Activated T-helper 2 cell treated with anti-CD3 and anti-CD28 coated beads, Interferon-gamma antibody, Interleukin-2, Interleukin-4, amounts not matched to agents 10 μg/mL and 5 μg/mL and 100 μg/mL, durations not matched to agents 14 hours and 24 hours and 36 hours (primary cell): ENCODE data around the gene PINLYP. TPM values are rescaled to one million over a fixed set of nuclear protein-coding genes. Genes with fewer than 3 reads are reported as not detected.
"Not testable (repeated sequence)": the region's sequence is repeated elsewhere in the genome, so short reads cannot be mapped to it uniquely, and the experiment has no call there.

Experiments
- DNase-seq: peaks from one replicate; pipeline ENCODE4 v3.0.0; 2021; ENCODE audit warnings: low spot score
- H3K27ac Mint-ChIP-seq: one replicate; pipeline ENCODE4 v1.8.0; 2021; ENCODE audit warnings: mixed read lengths
- H3K27me3 Mint-ChIP-seq: one replicate; pipeline ENCODE4 v1.8.0; 2021; ENCODE audit warnings: low read depth, mixed read lengths
- H3K36me3 Mint-ChIP-seq: one replicate; pipeline ENCODE4 v1.8.0; 2021; ENCODE audit warnings: low read depth, mixed read lengths
- H3K4me1 Mint-ChIP-seq: one replicate; pipeline ENCODE4 v1.8.0; 2021; ENCODE audit warnings: low read depth, mixed read lengths
- H3K4me3 Mint-ChIP-seq: one replicate; pipeline ENCODE4 v1.8.0; 2021; ENCODE audit warnings: low read depth, mild to moderate bottlenecking, moderate library complexity, mixed read lengths
- H3K9me3 Mint-ChIP-seq: one replicate; pipeline ENCODE4 v1.8.0; 2021; ENCODE audit warnings: mixed read lengths
- intact Hi-C: fragments of 100-400 bp; cut with micrococcal nuclease; formaldehyde crosslinking; loops from one replicate; pipeline ENCODE4 v1.15.1; 2023
- total RNA-seq: library from RNA; stranded (reverse); gene quantifications from 2 replicates; pipeline ENCODE4 v1.2.3, GENCODE V29; 2022

PINLYP gene
- total RNA-seq, 1 donor from 2014 or later: 9.0 TPM

GRCh38 chr19:43574424-43575155, 1.0 kb upstream of the PINLYP start:
- H3K9me3 Mint-ChIP-seq: no peaks in the 10 kb centered on the region
- peak overlapping the region; percentile 97 for H3K4me3 Mint-ChIP-seq
- H3K4me1 Mint-ChIP-seq: peaks cover 23% of the 10 kb centered on the region
- peak overlapping the region; percentile 90 for H3K27ac Mint-ChIP-seq
- peaks cover 5% of the 10 kb centered on the region for H3K36me3 Mint-ChIP-seq
- no peaks in the 10 kb centered on the region for H3K27me3 Mint-ChIP-seq
- intact Hi-C loops: loop anchor here (1.0 to 5.0 kb wide), 3 partner anchors 22 to 112 kb away; partner anchors contain the start of genes IRGQ, ZNF428 and ZNF576
- no peak for DNase-seq

GRCh38 chr19:43575955-43576878, 616 bp downstream of the PINLYP start:
- peaks cover 25% of the 10 kb centered on the region for H3K4me1 Mint-ChIP-seq
- H3K27ac Mint-ChIP-seq: peak overlapping the region; percentile 53
- intact Hi-C loops: loop anchor here (1.0 to 5.0 kb wide), 3 partner anchors 20 to 114 kb away; partner anchors contain the start of genes IRGQ, ZNF428 and ZNF576
- H3K36me3 Mint-ChIP-seq: peaks cover 5% of the 10 kb centered on the region
- no peak for DNase-seq
- peak overlapping the region; percentile 59 for H3K4me3 Mint-ChIP-seq
- H3K27me3 Mint-ChIP-seq: no peaks in the 10 kb centered on the region
- H3K9me3 Mint-ChIP-seq: no peaks in the 10 kb centered on the region

- no peak for DNase-seq
- H3K9me3 Mint-ChIP-seq: no peaks in the 10 kb centered on the region
- H3K4me3 Mint-ChIP-seq: peak overlapping the region; percentile 86
- intact Hi-C loops: loop anchor here (5.0 kb wide), 1 partner anchor 116 kb away; no protein-coding TSS in a partner anchor
- H3K4me1 Mint-ChIP-seq: peaks cover 31% of the 10 kb centered on the region
- peaks cover 5% of the 10 kb centered on the region for H3K36me3 Mint-ChIP-seq
- H3K27ac Mint-ChIP-seq: peak overlapping the region; percentile 67
- no peaks in the 10 kb centered on the region for H3K27me3 Mint-ChIP-seq
Measured at GRCh38 chr19:43578787-43579186, 3.2 kb downstream of the PINLYP start.

GRCh38 chr19:43581467-43581866, 5.9 kb downstream of the PINLYP start:
- intact Hi-C loops: loop anchor here (5.0 kb wide), 1 partner anchor 54 kb away; the partner anchor contains the start of gene ETHE1
- peaks cover 23% of the 10 kb centered on the region for H3K4me1 Mint-ChIP-seq
- peak overlapping the region; percentile 86 for H3K4me3 Mint-ChIP-seq
- H3K27ac Mint-ChIP-seq: peak overlapping the region; percentile 51
- H3K27me3 Mint-ChIP-seq: no peaks in the 10 kb centered on the region
- DNase-seq: no peak
- H3K9me3 Mint-ChIP-seq: no peaks in the 10 kb centered on the region
- peaks cover 12% of the 10 kb centered on the region for H3K36me3 Mint-ChIP-seq

- H3K9me3 Mint-ChIP-seq: no peaks in the 10 kb centered on the region
- peaks cover 12% of the 10 kb centered on the region for H3K36me3 Mint-ChIP-seq
- peaks cover 19% of the 10 kb centered on the region for H3K4me1 Mint-ChIP-seq
- H3K4me3 Mint-ChIP-seq: no peak overlapping the region
- no peak for DNase-seq
- no peaks in the 10 kb centered on the region for H3K27me3 Mint-ChIP-seq
- intact Hi-C loops: loop anchor here (5.0 kb wide), 1 partner anchor 55 kb away; the partner anchor contains the start of gene ETHE1
- H3K27ac Mint-ChIP-seq: peak overlapping the region; percentile 21
Measured at GRCh38 chr19:43582495-43582894, 6.9 kb downstream of the PINLYP start.

GRCh38 chr19:43584484-43584883, 8.9 kb downstream of the PINLYP start:
- peak overlapping the region; percentile 79 for H3K27ac Mint-ChIP-seq
- H3K36me3 Mint-ChIP-seq: peaks cover 18% of the 10 kb centered on the region
- no peaks in the 10 kb centered on the region for H3K9me3 Mint-ChIP-seq

GRCh38 chr19:43586346-43586745, 10.7 kb downstream of the PINLYP start:
- Mint-ChIP-seq H3K4me3 (no peak overlapping the region), H3K27ac (no peak overlapping the region), H3K27me3 (no peaks in the 10 kb centered on the region), H3K9me3 (no peaks in the 10 kb centered on the region), H3K4me1 (peaks cover 10% of the 10 kb centered on the region), H3K36me3 (peaks cover 27% of the 10 kb centered on the region)
- no peak for DNase-seq
- intact Hi-C loops: no loop called here

More at GRCh38 chr19:43584484-43584883, 8.9 kb downstream of the PINLYP start:
- intact Hi-C loops: loop anchor here (5.0 kb wide), 1 partner anchor 57 kb away; the partner anchor contains the start of gene ETHE1
- Mint-ChIP-seq H3K4me1 (peaks cover 15% of the 10 kb centered on the region), H3K4me3 (no peak overlapping the region), H3K27me3 (no peaks in the 10 kb centered on the region)
- DNase-seq: no peak

GRCh38 chr19:43587029-43587428, 11.4 kb downstream of the PINLYP start:
- H3K4me3 Mint-ChIP-seq, H3K27me3 Mint-ChIP-seq, H3K9me3 Mint-ChIP-seq, DNase-seq, H3K4me1 Mint-ChIP-seq, H3K27ac Mint-ChIP-seq, intact Hi-C loops: not testable (repeated sequence)
- peaks cover 27% of the 10 kb centered on the region for H3K36me3 Mint-ChIP-seq

GRCh38 chr19:43589277-43589676, 13.7 kb downstream of the PINLYP start:
- Mint-ChIP-seq H3K27ac (no peak overlapping the region), H3K27me3 (no peaks in the 10 kb centered on the region), H3K4me1 (peaks cover 11% of the 10 kb centered on the region), H3K4me3 (no peak overlapping the region), H3K9me3 (no peaks in the 10 kb centered on the region), H3K36me3 (peaks cover 37% of the 10 kb centered on the region)
- DNase-seq: no peak
- intact Hi-C loops: no loop called here

GRCh38 chr19:43589678-43590077, 14.1 kb downstream of the PINLYP start:
- H3K4me3 Mint-ChIP-seq: no peak overlapping the region
- no peaks in the 10 kb centered on the region for H3K9me3 Mint-ChIP-seq
- intact Hi-C loops: loop anchor here (10.0 kb wide), 1 partner anchor 195 kb away; the partner anchor contains the start of gene KCNN4
- DNase-seq: no peak
- H3K36me3 Mint-ChIP-seq: peaks cover 38% of the 10 kb centered on the region
- no peaks in the 10 kb centered on the region for H3K27me3 Mint-ChIP-seq
- peaks cover 10% of the 10 kb centered on the region for H3K4me1 Mint-ChIP-seq
- no peak overlapping the region for H3K27ac Mint-ChIP-seq

- Mint-ChIP-seq H3K27ac (no peak overlapping the region), H3K9me3 (no peaks in the 10 kb centered on the region), H3K4me3 (no peak overlapping the region), H3K4me1 (peaks cover 15% of the 10 kb centered on the region), H3K27me3 (no peaks in the 10 kb centered on the region), H3K36me3 (peaks cover 32% of the 10 kb centered on the region)
- intact Hi-C loops: loop anchor here (10.0 kb wide), 1 partner anchor 193 kb away; the partner anchor contains the start of gene KCNN4
- DNase-seq: no peak
Measured at GRCh38 chr19:43591904-43592772, 16.5 kb downstream of the PINLYP start.
